ENCODE data around the gene ZNF441.
"Not testable (repeated sequence)": the region's sequence is repeated elsewhere in the genome, so short reads cannot be mapped to it uniquely, and the experiment has no call there.

DNA sequence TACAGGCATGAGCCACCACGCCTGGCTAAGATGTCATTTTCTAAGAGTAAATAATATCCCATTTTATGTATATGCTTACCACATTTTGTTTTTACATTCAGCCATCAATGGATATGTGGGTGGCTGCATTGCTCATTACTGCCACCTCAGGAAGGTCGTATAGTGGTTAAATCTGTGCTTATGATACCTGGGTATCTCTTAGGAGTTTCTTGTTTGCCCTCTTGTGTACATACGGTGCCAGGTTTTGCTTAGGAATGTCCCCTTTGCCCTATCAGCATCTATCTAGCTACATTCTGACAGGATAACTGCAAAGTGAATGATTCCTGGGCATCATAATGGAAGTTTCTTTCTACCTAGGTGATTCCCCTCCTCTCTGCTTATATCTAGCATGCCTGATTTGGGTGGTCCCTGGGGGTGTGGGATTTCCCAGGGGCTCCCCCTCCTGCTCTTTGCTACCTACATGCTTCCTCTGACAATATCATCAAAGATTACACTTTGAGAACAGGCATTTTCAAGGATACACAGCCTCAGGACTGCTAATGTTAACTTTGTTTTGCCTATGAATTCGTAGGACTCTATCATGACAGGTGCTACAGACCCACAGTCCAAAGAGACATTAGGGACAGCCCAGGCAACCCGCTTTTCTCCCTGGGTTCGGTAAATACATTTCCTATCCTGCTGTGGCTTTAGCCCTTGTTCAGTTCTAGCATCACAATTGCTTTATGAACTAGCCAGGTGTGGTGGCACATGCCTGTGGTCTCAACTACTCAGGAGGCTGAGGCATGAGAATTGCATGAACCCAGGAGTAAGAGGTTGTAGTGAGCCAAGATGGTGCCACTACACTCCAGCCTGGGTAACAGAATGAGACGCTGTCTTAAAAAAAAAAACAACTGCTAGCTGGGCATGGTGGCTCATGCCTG, 62.4 kb downstream of the ZNF441 start:
- TF ChIP-seq, protein P1, sequence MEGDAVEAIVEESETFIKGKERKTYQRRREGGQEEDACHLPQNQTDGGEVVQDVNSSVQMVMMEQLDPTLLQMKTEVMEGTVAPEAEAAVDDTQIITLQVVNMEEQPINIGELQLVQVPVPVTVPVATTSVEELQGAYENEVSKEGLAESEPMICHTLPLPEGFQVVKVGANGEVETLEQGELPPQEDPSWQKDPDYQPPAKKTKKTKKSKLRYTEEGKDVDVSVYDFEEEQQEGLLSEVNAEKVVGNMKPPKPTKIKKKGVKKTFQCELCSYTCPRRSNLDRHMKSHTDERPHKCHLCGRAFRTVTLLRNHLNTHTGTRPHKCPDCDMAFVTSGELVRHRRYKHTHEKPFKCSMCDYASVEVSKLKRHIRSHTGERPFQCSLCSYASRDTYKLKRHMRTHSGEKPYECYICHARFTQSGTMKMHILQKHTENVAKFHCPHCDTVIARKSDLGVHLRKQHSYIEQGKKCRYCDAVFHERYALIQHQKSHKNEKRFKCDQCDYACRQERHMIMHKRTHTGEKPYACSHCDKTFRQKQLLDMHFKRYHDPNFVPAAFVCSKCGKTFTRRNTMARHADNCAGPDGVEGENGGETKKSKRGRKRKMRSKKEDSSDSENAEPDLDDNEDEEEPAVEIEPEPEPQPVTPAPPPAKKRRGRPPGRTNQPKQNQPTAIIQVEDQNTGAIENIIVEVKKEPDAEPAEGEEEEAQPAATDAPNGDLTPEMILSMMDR (IDR thresholded peaks at IDR 0.05; ENCODE audit: low read depth, low read length), result not testable (repeated sequence)
- TF ChIP-seq POLR2A (IDR thresholded peaks at IDR 0.05; ENCODE audit: extremely low read depth, insufficient read length); MYC (IDR thresholded peaks at IDR 0.05; ENCODE audit: low read depth, low read length): not testable (repeated sequence)
- TF ChIP-seq, protein P2, sequence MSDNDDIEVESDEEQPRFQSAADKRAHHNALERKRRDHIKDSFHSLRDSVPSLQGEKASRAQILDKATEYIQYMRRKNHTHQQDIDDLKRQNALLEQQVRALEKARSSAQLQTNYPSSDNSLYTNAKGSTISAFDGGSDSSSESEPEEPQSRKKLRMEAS (IDR thresholded peaks at IDR 0.05; ENCODE audit: low read depth, low read length), result not testable (repeated sequence)

Data from NB4 (cell line).